AG04450 (cell line): Measurements from ENCODE around the gene LUC7L. TPM values are rescaled to one million over a fixed set of nuclear protein-coding genes. Genes with fewer than 3 reads are reported as not detected.
"Not testable (repeated sequence)": the region's sequence is repeated elsewhere in the genome, so short reads cannot be mapped to it uniquely, and the experiment has no call there.

Experiments used
- CTCF ChIA-PET: fragments of 300-600, 350-600 bp; formaldehyde crosslinking; extraction: SDS; loops from one replicate; lab custom pipeline; 2022; ENCODE audit warnings: antibody characterized with exemption, inconsistent platforms; lab: Charles Lee
- POLR2A ChIA-PET: fragments of 350-600 bp; formaldehyde crosslinking; extraction: SDS; loops from one replicate; lab custom pipeline; 2021; ENCODE audit warnings: antibody characterized with exemption, inconsistent platforms; lab: Yijun Ruan, JAX
- DNase-seq: peaks from one replicate; pipeline ENCODE4 v3.0.0-alpha.2; 2011; ENCODE audit warnings: low read depth, low spot score
- H3K27ac ChIP-seq: one replicate; pipeline ENCODE4 v1.5.1; 2012; ENCODE audit warnings: low read depth, low read length, control low read depth
- H3K27me3 ChIP-seq: one replicate; pipeline ENCODE4 v1.6.0; 2012; ENCODE audit warnings: low read length; ENCODE audit not compliant: control insufficient read depth, insufficient read depth
- H3K4me3 ChIP-seq: 2 replicates; pipeline ENCODE4 v1.5.1; 2011; ENCODE audit warnings: mild to moderate bottlenecking, low read depth, low read length, control low read depth
- H3K9me3 ChIP-seq: 2 replicates; pipeline ENCODE4 v1.5.1; 2012; ENCODE audit warnings: low read length; ENCODE audit not compliant: control insufficient read depth, insufficient read depth
- CTCF ChIP-seq: IDR thresholded peaks from 2 replicates; pipeline ENCODE4 v1.5.1; 2011; ENCODE audit warnings: low read depth, low read length, control low read depth, inconsistent platforms
- polyA plus RNA-seq: library from polyadenylated mRNA; depleted of rRNA; stranded (reverse); fragments of >200 nt; gene quantifications from 2 replicates; pipeline ENCODE4 v1.2.3, GENCODE V29; 2011

The LUC7L gene
- polyA plus RNA-seq, 1 experiment: 47.2 TPM

DNA sequence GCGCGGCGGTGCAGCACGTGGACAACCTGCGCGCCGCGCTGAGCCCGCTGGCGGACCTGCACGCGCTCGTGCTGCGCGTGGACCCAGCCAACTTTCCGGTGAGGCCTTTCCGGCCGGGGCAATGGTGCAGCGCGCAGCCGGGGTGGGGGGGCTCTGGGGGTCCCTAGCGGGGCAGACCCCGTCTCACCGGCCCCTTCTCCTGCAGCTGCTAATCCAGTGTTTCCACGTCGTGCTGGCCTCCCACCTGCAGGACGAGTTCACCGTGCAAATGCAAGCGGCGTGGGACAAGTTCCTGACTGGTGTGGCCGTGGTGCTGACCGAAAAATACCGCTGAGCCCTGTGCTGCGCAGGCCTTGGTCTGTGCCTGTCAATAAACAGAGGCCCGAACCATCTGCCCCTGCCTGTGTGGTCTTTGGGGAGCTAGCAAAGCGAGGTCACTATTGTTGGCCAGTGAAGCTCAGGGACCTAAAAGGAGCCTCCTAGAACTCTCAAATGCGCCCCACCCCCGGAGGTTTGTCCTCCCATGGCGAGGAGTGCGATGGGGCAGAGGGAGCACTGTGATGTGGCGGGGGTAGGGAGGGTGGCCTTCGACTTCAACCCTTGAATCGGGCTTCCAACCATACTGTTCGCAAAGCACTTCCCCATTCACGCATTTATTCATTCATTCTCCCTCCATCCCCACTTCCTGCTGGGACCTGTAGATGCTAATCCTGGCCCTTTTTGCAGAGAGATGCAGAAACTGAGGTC is 62.7 kb downstream of the LUC7L start:
- peaks cover 47% of the 10 kb centered on the region for H3K27me3 ChIP-seq
- no peaks in the 10 kb centered on the region; the same call in 1 of the 2 replicates for H3K9me3 ChIP-seq
- TF ChIP-seq CTCF: no peak
- no peak overlapping the region for H3K4me3 ChIP-seq
- POLR2A ChIA-PET: no interaction called here
- H3K27ac ChIP-seq: no peak overlapping the region
- DNase-seq: no peak
- CTCF ChIA-PET: no interaction called here

DNA sequence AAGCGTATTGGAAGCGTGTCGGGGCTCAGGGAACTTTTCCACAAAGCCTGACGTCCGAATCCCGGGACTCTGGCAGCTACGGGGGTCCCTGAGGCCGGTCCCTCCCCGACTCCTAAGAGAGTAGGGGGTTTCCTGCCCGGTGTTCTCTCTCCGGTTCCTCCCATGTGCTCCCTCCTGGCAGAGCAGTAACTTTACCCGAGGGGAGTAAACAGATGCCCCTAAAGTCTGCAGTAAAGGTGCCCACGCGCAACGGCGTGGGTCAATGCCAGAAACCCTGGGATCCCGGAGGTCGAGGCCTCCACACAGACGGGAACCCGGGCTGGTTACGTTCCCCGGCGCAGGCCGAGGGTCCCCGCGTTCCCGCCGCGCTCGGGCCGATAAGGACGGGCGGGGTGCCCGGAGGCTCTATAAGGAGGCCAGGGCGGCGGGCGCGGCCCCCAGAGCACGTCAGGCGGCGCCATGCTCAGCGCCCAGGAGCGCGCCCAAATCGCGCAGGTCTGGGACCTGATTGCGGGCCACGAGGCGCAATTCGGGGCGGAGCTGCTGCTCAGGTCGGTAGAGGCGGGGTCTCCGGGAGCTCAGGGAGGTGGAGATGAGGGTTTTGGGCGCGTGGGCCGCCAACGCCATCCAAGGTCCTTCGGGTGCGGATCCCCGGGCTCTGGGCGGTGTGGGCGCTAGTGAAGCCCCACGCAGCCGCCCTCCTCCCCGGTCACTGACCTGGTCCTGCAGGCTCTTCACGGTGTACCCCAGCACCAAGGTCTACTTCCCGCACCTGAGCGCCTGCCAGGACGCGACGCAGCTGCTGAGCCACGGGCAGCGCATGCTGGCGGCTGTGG is 63.5 kb downstream of the LUC7L start, which contains the start of gene HBM:
TSS of gene HBM (plus strand) at position 440 of the 836 bp plus-strand sequence. CDS start at position 460, 20 bp downstream.
- DNase-seq: no peak
- Histone ChIP-seq H3K27ac (no peak within 1 kb of the TSS), H3K9me3 (no peaks in the 10 kb centered on the region; the same call in 1 of the 2 replicates), H3K27me3 (peaks cover 51% of the 10 kb centered on the region), H3K4me3 (no peak within 1 kb of the TSS)
- no peak for TF ChIP-seq CTCF
- ChIA-PET POLR2A (no interaction called here), CTCF (no interaction called here)

DNA sequence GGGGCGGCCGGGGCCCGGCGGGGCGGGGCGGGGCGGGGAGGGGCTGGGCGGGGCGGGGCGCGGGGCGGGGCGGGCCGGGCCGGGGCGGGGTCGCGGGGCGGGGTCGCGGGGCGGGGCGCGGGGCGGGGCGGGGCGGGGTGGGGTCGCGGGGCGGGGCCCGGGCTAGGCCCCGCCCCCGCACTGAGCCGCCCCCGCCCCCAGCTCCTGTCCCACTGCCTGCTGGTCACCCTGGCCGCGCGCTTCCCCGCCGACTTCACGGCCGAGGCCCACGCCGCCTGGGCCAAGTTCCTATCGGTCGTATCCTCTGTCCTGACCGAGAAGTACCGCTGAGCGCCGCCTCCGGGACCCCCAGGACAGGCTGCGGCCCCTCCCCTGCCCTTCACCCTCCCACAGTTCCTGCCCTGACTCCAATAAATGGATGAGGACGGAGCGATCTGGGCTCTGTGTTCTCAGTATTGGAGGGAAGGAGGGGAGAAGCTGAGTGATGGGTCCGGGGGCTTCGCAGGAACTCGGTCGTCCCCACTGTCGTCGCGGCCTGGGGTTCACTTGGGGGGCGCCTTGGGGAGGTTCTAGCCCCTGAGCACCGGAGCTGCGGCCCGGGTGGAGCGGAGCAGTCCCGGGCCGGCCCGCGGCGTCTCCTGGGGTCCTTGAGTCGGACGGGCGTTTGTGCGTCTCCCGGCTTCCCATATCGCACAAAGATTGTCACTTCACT is 64.3 kb downstream of the LUC7L start:
- Histone ChIP-seq H3K27me3 (peaks cover 51% of the 10 kb centered on the region), H3K9me3 (no peaks in the 10 kb centered on the region; the same call in 1 of the 2 replicates), H3K4me3 (no peak overlapping the region), H3K27ac (no peak overlapping the region)
- CTCF ChIA-PET: no interaction called here
- DNase-seq: no peak
- POLR2A ChIA-PET: no interaction called here
- no peak for TF ChIP-seq CTCF

DNA sequence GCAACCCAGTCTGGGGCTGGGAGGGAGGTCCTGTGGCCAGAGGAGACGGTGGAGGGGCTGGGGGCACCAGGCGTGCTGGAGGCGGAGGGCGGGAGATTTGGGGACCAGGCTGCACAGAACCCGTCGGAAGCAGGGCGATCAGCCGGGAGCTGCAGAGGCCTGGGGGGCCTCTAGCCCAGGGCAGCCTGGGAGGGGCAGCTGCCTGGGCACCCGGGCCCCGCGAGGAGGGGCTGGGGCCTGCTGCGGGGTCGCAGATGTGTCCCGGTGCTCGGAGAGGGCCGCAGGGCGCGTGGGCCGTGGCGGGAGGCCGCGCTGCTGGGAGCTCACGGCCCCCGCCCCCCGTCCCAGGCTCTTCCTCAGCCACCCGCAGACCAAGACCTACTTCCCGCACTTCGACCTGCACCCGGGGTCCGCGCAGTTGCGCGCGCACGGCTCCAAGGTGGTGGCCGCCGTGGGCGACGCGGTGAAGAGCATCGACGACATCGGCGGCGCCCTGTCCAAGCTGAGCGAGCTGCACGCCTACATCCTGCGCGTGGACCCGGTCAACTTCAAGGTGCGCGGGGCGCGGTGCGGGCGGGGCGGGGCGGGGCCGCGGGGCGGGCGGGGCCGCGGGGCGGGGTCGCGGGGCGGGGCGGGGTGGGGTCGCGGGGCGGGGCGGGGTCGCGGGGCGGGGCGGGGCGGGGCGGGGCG is 65.0 kb downstream of the LUC7L start:
- DNase-seq, H3K27ac ChIP-seq, H3K9me3 ChIP-seq, POLR2A ChIA-PET, H3K4me3 ChIP-seq, CTCF ChIA-PET: not testable (repeated sequence)
- peaks cover 51% of the 10 kb centered on the region for H3K27me3 ChIP-seq

DNA sequence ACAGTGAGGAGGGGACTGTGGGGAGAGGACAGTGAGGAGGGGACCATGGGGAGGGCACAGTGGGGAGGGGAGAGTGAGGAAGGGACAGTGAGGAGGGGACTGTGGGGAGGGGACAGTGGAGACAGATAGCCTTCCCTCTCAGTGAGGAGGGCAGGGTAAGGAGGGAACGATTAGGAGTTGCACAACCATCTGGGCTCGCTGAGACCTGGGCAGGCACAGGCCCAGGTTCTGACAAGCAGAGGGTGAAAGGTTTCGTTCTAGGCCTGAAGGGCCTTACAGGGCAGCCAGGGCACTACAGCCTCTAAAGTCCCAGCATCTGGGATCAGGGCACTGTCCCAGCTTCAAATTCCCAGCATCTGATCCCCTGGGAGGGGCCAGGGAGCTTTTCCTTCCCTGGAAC is 65.6 kb downstream of the LUC7L start:
- POLR2A ChIA-PET, DNase-seq, H3K9me3 ChIP-seq, CTCF ChIA-PET, H3K27ac ChIP-seq, H3K4me3 ChIP-seq: not testable (repeated sequence)
- peaks cover 49% of the 10 kb centered on the region for H3K27me3 ChIP-seq

DNA sequence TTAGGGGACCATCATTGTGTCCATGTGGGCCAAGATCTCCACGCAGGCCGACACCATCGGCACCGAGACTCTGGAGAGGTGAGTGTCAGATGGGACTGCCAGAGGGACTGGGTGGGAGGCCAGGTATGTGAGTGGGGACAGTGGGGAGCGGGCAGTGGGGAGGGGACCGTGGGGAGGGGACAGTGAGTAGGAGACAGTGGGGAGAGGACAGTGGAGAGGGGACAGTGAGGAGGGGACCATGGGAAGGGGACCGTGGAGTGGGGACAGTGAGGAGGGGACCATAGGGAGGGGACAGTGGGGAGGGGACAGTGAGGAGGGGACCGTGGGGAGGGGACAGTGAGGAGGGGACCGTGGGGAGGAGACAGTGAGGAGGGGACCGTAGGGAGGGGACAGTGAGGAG is 66.1 kb downstream of the LUC7L start:
- peaks cover 43% of the 10 kb centered on the region for H3K27me3 ChIP-seq
- CTCF ChIA-PET, H3K27ac ChIP-seq, POLR2A ChIA-PET, H3K4me3 ChIP-seq, H3K9me3 ChIP-seq, DNase-seq: not testable (repeated sequence)
